GM21447 (cell line): ENCODE results near the gene YBX1.
"Not testable (repeated sequence)": the region's sequence is repeated elsewhere in the genome, so short reads cannot be mapped to it uniquely, and the experiment has no call there.

ENCODE experiments used
- ATAC-seq: cut with Tn5 transposase; IDR thresholded peaks from one replicate; pipeline ENCODE4 v1.9.1; 2021; ENCODE audit not compliant: unreplicated experiment

Gene YBX1

DNA sequence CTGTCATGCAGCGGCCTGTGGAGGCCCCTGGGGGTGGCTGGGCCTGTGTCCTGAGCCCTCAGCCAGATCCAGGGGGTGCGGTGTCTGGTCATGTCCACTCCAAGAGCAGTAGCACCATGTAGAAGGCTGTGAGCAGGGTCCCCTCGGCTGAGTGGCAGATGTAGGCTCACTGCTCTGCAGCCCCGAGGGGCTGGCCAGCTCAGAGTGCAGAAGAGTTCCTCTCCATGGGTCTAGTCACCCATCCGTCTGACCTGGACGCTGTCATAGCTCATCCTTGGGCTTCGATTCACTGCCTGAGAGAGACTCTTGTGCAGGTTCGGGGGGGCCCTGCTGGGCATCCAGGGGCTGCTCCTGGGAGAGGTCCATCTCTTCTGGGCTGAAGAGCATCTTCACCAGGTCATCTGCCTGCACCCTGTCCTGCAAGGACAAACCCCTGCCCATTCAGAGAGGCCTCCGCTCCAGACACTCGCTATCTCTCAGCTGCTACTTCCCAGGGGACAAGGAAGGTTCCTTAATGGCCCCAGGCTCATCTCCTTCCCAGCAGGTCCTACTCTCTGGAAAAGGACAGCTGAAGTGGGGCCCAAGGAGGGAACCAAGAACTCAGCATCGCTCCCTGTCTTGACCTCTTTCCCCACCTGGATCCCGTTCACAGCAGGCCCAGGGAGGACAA is 64.4 kb downstream of the YBX1 start:
- ATAC-seq, result no peak

DNA sequence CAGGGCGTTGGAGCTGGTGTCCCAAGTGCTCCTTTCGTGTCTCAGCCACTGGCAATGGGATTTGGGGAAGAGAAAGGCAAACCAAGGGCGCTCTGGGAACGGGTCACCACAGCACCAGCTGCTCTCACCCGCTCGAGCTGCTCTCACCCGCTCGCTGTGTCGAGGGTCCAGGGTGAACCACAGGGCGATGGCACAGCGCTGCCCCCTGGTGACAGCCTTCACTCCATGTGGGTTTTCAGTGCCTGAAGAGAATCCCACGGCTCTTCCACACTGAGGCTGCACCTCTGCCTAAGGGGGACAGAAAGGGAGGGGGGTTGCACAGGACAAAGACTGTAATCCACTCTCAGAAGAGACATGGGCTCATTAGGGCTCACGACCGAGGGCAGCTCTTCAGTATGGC is 64.9 kb downstream of the YBX1 start:
- ATAC-seq, result no peak

DNA sequence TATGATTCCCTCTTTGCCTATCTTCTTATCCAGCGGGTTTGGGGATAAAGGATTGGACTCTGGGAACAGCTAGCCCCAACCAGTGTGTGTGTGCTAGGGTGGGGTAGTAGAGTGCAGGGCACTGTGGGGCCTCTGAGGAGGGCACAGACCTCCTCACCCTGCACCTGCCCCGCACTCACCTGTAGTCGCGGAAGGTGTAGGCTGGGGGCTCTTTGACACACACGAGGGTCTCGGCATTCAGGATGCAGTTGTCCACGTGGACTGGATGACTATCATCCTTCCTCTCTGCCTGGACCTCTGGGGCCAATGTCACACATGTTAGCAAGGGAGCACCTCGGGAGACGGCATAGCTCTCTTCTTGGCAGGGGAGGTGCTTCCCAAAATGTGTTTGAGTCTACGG is 65.8 kb downstream of the YBX1 start:
- ATAC-seq, result no peak

DNA sequence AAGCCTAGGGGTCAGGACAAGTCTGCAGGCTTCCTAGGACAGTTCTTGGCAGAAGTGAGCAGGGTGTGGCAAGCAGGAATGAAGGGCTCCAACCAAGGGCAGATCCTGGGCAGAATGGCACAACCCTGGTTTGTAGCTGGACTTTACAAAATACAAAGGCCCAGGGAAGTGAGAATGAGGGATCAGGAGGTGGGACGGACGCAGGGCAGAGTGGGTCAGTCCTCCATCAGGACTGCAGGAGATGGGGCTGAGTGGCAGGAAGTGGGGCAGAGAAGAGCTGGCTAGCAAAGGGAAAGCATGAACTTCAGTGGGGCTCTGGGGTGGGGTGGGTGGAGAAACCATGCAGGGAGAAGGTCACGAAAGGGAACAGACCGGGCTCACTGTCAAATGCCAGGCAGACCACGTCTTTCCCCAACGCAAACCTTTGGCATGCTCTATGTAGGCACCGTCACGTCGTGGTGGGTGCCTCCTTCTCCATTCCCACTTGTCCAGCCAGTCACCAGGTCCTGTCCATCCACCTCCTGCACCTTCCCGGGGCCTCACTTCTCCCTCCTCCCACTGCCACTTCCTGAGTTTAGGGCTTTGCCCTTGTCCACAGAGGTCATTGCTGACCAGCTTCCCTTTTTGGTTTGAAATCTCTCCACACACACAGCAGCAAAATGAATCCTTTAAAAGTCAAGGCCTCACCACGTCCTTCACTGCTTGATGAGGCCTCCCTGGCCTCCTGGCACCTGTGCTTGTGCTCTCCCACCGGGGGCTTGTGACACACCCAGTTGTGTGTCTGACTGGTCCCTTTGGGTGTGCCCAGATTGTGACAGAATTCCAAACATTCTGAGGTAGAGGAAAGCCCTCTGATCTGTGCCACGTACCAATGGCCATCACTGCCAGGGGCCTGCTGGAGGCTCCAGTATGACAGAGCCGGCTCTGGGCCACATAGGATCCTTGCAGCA is 66.5 kb downstream of the YBX1 start:
- no peak for ATAC-seq

DNA sequence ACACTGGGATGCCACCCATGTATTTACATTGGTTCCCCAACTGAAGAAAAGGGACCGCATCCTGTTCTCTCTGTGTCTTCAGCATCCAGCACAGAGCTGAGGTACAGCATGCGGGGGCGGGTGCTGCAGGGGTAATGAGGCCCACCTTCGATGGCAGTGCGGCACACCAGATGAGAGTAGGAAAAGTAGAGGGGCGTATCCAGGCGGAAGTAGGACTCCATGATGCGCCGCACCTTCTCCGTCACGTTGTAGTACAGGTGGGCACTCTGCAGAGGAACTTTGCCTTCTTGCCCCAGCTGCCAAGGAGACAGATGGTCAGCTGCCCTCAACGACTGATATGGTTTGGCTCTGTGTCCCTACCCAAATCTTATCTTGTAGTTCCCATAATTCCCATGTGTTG is 67.8 kb downstream of the YBX1 start:
- ATAC-seq, result no peak

DNA sequence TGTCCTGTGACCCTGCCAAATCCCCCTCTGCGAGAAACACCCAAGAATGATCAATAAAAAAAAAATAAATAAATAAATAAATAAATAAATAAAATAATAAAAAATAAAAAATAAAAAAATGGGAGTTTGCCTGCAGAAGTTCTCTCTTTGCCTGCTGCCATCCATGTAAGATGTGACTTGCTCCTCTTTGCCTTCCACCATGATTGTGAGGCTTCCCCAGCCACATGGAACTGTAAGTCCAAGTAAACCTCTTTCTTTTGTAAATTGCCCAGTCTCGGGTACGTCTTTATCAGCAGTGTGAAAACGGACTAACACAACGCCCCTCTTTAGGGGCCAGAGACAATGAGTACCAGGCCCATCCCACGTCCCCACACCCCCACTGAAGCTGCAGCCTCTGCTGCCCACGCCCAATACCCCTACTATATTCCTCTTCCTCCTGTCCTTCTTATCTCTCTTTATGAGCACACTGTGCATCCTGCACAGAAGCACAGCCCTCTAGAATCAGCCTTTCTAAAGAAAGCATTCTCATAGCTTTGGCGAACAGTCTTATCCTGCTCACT is 69.4 kb downstream of the YBX1 start:
- ATAC-seq, result not testable (repeated sequence)

DNA sequence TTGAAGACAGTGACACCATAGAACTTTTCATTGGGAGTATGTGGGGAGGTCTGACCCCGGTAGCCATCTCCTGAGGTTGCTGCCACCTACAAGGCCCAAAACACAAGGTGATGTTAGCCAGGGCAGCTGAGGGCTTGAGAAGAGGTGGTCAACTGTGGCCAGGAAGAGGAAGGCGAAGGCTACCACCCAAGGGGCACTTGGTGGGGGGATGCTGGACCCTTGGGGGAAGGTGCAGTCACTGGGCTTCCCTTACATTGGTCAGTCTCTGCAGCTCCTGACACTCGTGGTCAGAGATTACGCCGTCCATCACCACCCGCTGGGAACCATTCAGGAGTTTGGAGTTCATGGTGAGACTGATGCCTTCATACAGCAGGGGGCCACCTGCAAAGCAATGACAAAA is 70.1 kb downstream of the YBX1 start:
- ATAC-seq, result no peak

DNA sequence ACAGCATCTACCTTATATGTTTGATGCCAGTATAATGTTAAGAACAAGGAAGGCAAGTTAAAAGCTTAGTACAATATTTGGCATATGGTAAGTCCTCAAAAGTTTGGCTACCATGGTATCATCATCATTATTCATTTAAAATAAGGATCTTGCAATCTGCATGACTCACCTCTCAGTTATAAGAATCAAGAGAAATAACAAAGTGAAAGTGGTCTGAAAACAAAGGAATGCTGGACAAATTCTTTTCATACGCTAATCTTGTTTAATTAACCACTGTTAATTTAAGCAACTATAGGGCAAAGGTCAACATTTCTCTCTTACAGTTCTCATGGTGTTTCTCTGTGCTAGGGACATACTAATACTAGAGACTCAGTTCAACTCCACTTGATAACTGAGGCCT is 70.9 kb downstream of the YBX1 start:
- ATAC-seq, result no peak
